ENCODE measurements around the gene AURKB. TPM values are rescaled to one million over a fixed set of nuclear protein-coding genes. Genes with fewer than 3 reads are reported as not detected.

The AURKB gene
- total and polyA plus RNA-seq, 2 of the 13 experiments (the other 11 are each of a cell fraction or from before 2014, with no cell fraction given): 29.5 to 75.3 TPM

DNA sequence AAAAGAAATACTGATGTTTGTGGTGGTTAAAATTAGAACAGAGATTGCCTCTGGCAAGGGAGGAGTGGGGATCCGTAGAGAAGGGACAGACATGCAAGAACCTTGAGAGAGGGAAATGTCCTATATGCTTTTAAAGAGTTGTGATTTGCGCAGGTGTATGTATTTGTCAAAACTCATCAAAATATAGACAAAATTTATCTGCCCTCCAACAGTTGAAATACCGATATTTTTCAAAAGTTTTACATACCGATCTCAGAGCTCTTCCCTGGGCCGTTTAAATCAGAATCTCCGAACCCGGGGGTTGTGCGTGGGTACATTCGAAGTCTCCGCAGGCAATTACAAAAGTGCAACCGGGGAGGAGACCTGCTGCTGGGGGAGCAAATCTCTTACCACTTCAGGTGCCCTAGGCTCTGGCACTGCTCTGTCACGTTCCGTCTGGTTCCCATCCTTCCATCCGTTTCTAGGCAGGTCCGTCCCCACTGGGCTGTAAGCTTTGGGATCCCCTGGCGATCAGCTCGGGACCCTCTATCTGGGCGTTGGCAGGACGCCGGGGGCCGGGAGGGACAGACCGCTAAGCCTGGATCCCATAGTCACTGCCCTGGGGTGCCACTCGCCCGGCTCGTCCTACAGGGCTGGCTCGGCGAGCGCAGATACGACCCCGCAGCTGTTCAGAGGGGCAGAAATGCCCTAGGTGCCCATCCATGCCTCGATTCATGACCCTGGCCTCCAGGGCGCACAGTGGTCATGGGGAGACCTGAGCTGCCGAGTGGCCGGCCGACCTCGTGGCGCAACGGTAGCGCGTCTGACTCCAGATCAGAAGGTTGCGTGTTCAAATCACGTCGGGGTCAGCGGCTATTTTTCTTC lies 24.6 kb downstream of the AURKB start (continued):
- TF ChIP-seq SNAI1 (CRISPR knock-in tag; IDR thresholded peaks at IDR 0.05; ENCODE audit: borderline replicate concordance): no peak
- TF ChIP-seq ZNF124 (CRISPR knock-in tag; IDR thresholded peaks at IDR 0.05): peak; percentile 43; the same call in 1 of the 2 replicates
- TF ChIP-seq PHF5A (CRISPR knock-in tag; IDR thresholded peaks at IDR 0.05; ENCODE audit: low read depth, unreplicated experiment): no peak
- no peak for TF ChIP-seq GPN1 (CRISPR knock-in tag; IDR thresholded peaks at IDR 0.05; ENCODE audit: borderline replicate concordance)
- peak; percentile 65; the same call in 1 of the 2 replicates for TF ChIP-seq ZNF572 (CRISPR knock-in tag; IDR thresholded peaks at IDR 0.05)
- TF ChIP-seq KLF6 (CRISPR knock-in tag; IDR thresholded peaks at IDR 0.05): peak; percentile 49; the same call in 1 of the 2 replicates
- no peak for TF ChIP-seq ZNF224 (CRISPR knock-in tag; IDR thresholded peaks at IDR 0.05)
- no peak; the same call in 1 of the 2 replicates for TF ChIP-seq ELF1 (CRISPR knock-in tag; IDR thresholded peaks at IDR 0.05)
- TF ChIP-seq FOXK1 (CRISPR knock-in tag; IDR thresholded peaks at IDR 0.05; ENCODE audit: borderline replicate concordance, low read depth): peak; percentile 73; the same call in 1 of the 2 replicates
- no peak for TF ChIP-seq ATRX (CRISPR knock-in tag; IDR thresholded peaks at IDR 0.05; ENCODE audit: borderline replicate concordance)
- TF ChIP-seq, protein P1, sequence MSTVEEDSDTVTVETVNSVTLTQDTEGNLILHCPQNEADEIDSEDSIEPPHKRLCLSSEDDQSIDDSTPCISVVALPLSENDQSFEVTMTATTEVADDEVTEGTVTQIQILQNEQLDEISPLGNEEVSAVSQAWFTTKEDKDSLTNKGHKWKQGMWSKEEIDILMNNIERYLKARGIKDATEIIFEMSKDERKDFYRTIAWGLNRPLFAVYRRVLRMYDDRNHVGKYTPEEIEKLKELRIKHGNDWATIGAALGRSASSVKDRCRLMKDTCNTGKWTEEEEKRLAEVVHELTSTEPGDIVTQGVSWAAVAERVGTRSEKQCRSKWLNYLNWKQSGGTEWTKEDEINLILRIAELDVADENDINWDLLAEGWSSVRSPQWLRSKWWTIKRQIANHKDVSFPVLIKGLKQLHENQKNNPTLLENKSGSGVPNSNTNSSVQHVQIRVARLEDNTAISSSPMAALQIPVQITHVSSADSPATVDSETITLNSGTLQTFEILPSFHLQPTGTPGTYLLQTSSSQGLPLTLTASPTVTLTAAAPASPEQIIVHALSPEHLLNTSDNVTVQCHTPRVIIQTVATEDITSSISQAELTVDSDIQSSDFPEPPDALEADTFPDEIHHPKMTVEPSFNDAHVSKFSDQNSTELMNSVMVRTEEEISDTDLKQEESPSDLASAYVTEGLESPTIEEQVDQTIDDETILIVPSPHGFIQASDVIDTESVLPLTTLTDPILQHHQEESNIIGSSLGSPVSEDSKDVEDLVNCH (CRISPR knock-in tag; IDR thresholded peaks at IDR 0.05): no peak
- TF ChIP-seq, protein P2, sequence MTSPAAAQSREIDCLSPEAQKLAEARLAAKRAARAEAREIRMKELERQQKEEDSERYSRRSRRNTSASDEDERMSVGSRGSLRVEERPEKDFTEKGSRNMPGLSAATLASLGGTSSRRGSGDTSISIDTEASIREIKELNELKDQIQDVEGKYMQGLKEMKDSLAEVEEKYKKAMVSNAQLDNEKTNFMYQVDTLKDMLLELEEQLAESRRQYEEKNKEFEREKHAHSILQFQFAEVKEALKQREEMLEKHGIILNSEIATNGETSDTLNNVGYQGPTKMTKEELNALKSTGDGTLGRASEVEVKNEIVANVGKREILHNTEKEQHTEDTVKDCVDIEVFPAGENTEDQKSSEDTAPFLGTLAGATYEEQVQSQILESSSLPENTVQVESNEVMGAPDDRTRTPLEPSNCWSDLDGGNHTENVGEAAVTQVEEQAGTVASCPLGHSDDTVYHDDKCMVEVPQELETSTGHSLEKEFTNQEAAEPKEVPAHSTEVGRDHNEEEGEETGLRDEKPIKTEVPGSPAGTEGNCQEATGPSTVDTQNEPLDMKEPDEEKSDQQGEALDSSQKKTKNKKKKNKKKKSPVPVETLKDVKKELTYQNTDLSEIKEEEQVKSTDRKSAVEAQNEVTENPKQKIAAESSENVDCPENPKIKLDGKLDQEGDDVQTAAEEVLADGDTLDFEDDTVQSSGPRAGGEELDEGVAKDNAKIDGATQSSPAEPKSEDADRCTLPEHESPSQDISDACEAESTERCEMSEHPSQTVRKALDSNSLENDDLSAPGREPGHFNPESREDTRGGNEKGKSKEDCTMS (CRISPR knock-in tag; conservative IDR thresholded peaks at IDR 0.05): no peak
- TF ChIP-seq NR3C1 (CRISPR knock-in tag; IDR thresholded peaks at IDR 0.05): no peak
- 0 out of 2 replicates have a peak, but pooled peaks have one; percentile 43 for TF ChIP-seq ZNF557 (CRISPR knock-in tag; IDR thresholded peaks at IDR 0.05)
- no peak for TF ChIP-seq RBFOX2 (IDR thresholded peaks at IDR 0.05; ENCODE audit: low read depth, low read length)
- 0 out of 2 replicates have a peak, but pooled peaks have one; percentile 34 for TF ChIP-seq JUND (CRISPR knock-in tag; IDR thresholded peaks at IDR 0.05)
- TF ChIP-seq CHD4 (IDR thresholded peaks at IDR 0.05; ENCODE audit: borderline replicate concordance, low read length): no peak
- TF ChIP-seq, protein P3, sequence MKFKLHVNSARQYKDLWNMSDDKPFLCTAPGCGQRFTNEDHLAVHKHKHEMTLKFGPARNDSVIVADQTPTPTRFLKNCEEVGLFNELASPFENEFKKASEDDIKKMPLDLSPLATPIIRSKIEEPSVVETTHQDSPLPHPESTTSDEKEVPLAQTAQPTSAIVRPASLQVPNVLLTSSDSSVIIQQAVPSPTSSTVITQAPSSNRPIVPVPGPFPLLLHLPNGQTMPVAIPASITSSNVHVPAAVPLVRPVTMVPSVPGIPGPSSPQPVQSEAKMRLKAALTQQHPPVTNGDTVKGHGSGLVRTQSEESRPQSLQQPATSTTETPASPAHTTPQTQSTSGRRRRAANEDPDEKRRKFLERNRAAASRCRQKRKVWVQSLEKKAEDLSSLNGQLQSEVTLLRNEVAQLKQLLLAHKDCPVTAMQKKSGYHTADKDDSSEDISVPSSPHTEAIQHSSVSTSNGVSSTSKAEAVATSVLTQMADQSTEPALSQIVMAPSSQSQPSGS (CRISPR knock-in tag; IDR thresholded peaks at IDR 0.05): peak; percentile 58; the same call in 1 of the 2 replicates

All from HepG2 (cell line).